GM19438 (cell line): ENCODE measurements around the gene DLGAP1.

ENCODE experiments used
- ATAC-seq: cut with Tn5 transposase; IDR thresholded peaks from one replicate; pipeline ENCODE4 v1.9.1; 2021; ENCODE audit warnings: low read depth; ENCODE audit not compliant: unreplicated experiment

DLGAP1 gene

GRCh38 chr18:3914109-3914508, 541.0 kb downstream of the DLGAP1 start:
- no peak for ATAC-seq

GRCh38 chr18:3912705-3913104, 542.4 kb downstream of the DLGAP1 start:
- no peak for ATAC-seq

- ATAC-seq: no peak
Observed at GRCh38 chr18:3911413-3911812, 543.7 kb downstream of the DLGAP1 start.

DNA sequence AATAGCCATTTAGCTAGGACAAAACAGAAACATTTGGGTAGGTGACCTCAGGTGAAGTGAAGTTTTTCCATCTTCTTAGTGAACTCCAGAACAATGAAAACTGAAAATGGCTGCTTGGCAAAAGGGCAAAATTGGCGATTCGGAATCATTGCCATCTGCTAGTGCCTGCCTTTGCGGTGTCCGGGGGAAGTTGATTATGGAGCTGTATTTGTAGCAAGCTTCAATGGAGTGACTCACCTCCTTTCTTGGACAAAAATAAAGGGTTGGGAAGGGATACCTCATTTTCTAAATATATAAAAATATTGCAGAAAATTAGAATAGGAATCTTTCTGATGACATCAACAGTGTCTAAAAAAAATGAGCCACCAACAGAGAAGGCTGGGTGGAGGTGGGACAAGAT, 544.6 kb downstream of the DLGAP1 start:
- no peak for ATAC-seq

GRCh38 chr18:3907955-3908354, 547.2 kb downstream of the DLGAP1 start:
- no peak for ATAC-seq

DNA sequence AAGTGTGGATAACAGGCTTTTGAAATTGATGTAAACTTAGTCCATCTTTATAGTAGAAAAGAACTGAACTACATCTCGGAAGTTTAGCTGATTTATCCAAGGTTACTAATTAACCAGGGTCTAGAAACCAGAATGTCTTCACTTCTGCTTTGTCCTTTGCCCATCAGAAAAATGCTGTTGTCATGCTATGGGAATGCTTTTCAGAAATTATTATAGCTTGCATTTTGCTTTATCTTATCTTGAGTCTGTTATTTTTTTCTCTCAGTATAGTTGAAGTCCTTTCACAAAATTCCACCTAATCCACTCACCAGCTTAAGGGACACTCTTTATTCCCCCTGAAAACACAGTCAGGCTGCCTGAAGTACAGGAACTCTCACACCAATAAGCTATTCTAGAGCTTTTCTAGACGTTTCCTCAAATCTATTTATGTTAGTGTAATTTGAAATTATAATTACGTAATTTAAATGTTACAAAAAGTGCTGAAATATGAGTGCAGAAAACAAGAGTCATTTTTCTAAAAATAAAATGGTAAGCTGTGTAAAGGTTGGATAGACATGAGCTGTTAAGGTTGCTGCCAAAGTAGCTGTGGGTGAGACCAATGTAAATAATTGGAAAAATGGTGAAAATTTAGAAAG, 548.9 kb downstream of the DLGAP1 start:
- peak; percentile 86 for ATAC-seq

GRCh38 chr18:3903337-3903736, 551.8 kb downstream of the DLGAP1 start:
- no peak for ATAC-seq

GRCh38 chr18:3902676-3903075, 552.4 kb downstream of the DLGAP1 start:
- no peak for ATAC-seq

DNA sequence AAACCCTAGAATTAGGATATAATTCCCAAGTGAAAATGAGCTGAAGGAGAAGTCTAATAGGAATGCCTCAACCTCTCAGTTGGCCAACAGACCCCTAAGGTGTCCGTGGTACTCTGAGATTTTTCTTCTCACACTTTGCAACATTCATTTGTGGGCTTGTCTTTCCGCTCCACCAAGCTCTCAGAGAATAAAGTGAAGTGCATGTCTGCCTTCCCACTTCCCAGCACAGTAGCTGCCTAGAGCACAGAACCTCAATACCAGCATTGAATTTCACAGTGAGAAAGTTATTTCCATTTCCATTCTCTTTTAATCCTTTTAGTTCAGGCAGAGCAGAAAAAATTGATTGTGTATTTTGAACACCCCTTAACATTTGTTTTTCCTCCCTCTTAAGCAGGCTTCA, 553.3 kb downstream of the DLGAP1 start:
- ATAC-seq: no peak

GRCh38 chr18:3901042-3901441, 554.1 kb downstream of the DLGAP1 start:
- no peak for ATAC-seq

DNA sequence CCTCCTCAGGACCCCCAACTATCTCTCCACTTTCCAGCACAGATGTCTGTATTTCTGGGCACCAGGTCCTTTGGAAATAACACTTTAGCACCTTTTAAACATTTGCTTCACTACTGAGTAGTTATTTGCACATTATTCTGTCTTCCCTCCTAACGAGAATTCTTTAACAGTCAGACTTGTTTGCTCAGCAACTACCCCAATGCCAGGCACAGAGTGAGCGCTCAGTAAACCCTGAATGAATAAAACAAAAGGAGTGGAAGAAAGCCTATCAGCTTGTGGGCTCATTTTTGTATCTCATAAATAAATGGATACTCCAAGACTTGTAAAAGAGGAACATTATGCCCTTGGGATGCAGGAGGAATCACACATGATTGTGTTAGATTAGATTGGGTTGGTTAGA, 554.8 kb downstream of the DLGAP1 start:
- ATAC-seq: no peak

DNA sequence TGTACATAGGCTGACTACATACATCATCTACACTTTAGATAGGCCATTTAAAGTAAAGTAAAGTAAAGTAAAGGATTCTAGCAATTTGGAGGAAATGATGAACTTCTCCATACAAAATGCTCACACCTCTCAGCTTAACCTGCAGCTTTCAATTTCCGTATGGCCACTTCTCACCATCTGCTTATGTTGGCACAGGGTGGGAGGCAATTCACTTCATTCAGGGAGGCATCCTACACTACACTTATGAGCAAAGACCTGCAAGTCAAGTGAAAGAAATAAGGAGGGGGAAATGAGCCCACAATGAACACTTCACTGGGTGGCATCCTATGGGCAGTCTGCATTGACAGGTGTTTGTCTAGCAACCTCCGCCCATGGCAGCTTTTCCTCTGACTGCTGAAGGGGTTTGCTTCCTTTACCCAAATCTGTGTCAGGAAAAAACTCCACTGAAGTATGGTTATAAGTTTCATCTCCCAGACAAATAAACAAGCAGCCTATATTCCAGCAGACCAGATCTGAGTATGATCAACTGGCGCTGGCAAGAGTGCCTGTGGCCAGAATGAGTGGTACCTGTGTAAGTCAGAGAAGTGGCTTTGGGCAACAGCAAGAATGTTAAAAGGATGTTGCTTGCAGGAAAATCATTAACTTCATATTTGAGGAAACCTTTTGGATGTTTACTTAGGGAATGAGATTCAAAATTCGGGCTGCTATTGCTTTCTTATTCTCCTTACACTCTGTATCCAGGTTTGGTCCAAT, 556.1 kb downstream of the DLGAP1 start:
- ATAC-seq: no peak

- ATAC-seq: no peak
Observed at GRCh38 chr18:3892152-3892551, 563.0 kb downstream of the DLGAP1 start.

DNA sequence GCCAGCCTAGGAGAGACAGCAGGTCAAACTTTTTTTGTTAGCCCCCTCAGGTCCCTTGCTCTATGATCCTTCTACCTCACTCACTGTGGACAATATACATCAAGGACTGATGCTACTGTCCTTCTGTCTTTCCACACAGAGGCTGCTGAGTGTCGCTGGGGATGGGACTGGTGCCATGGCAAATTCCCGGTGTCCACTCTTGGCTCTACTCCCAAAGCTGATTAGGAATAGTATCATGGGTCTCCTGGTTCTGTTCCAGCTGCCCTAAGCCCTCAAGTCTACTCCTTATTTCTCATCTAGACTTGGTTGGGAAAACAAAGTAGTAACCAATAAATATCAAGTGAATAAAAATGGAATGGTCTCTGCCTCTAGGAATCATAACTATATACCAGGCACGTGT, 563.9 kb downstream of the DLGAP1 start:
- no peak for ATAC-seq

GRCh38 chr18:3889803-3890202, 565.3 kb downstream of the DLGAP1 start:
- ATAC-seq: no peak

- no peak for ATAC-seq
Observed at GRCh38 chr18:3889121-3889520, 566.0 kb downstream of the DLGAP1 start.

DNA sequence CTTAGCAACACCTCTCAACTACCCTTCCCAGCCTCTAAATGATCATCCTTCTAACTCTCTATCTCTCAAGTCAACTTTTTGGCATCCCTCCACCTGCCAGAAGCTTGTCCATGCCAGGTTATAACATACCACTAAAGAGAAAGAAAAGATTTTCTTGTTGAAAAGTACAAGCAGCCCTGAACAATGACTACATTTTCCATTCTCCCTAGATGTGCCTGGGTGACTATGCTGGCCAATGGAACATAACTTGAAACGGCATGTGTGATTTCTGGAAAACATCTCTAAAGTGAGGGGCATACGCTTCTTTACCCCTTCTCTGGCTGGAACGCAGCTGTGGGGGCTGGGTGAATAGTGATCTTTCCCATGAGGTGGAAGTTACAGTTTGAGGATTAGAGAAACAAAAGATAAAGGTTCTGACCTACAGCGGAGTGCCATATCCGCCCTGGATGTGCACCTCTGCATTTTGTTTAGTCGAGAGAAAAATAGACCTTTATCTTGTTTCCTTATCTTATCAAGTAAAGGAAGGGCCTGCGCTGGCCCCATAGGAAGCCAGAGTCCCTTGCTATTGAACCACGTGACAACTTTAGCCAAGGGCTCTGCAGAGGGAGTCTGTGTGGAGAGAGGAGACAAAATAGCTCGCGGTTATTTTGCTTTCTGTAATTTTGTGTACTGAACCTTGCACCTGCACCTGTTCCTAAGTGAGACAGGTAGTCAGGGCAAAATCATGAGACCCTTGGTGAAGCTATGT, 568.4 kb downstream of the DLGAP1 start:
- no peak for ATAC-seq

- ATAC-seq: no peak
Observed at GRCh38 chr18:3885209-3885792, 569.8 kb downstream of the DLGAP1 start.

DNA sequence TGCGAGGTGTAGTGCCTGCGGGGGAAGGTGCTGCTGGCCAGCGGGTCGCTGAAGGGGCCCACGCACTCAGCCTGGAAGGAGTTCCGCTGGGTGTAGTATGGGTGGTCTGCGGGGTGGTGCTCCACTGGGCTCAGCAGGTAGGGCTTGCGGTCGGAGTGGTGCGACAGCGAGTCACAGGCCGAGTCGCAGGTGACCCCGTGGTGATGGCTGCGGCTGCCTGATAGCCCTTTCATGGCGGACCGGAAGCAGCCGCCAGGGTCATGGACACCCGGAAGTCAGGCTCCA, 575.3 kb downstream of the DLGAP1 start:
- ATAC-seq: no peak

DNA sequence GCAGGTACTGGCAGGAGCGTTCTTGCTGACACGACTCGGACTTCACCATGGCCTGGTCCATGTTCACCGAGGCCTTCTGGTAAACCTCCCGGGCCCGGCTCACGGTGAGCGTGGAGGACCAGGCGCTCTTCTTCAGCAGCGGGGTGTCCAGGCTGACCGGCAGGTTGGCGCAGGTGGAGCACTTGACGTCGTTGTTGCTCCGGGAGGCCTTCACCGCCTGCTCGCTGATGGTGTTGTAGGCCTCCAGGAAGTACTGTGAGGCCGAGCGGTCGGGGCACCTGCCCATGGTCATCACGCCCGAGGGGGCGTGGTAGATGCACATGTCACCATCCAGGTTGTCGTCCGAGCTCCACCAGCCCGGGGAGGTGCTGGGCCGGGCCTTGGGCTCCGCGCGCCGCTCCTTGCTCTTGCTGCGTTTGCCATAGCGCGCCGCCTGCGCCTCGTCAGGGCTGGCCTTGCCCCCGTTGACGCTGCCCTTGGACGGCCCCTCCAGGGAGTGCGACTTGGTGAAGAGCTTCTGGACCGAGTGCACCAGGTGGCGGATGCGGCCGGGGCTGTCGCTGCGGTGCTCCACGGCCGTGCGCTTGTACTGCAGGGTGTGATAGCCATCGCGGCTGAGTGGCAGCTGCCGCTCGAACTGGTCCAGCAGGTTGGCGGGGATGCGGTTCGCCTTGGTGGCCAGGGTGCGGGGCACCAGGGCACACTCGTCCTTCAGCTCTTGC, 575.8 kb downstream of the DLGAP1 start:
- no peak for ATAC-seq

DNA sequence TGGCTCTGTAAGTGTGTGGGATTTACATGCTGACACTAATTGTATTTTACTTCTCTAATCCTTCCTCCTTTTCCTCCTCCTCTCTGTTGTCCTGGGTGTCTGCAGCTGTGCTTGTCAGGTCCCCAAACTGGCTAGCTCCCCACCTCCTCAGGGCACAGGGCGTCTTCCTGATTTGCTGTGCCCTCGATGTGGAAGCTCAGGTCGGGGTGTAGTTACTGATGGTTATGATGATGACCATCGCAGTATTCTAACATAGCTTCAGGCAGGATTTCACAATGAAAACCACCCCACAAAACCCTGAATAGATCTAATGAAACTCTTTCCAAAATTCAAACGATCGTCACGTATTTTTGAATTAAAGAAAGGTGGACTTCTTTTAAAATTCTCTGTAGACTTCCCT, 576.7 kb downstream of the DLGAP1 start:
- no peak for ATAC-seq
